ENCODE data around the gene MFSD6. TPM values are rescaled to one million over a fixed set of nuclear protein-coding genes. Genes with fewer than 3 reads are reported as not detected.
"Not testable (repeated sequence)": the region's sequence is repeated elsewhere in the genome, so short reads cannot be mapped to it uniquely, and the experiment has no call there.

The MFSD6 gene
- polyA plus RNA-seq, 1 donor from 2014 or later = 10.4 TPM

DNA sequence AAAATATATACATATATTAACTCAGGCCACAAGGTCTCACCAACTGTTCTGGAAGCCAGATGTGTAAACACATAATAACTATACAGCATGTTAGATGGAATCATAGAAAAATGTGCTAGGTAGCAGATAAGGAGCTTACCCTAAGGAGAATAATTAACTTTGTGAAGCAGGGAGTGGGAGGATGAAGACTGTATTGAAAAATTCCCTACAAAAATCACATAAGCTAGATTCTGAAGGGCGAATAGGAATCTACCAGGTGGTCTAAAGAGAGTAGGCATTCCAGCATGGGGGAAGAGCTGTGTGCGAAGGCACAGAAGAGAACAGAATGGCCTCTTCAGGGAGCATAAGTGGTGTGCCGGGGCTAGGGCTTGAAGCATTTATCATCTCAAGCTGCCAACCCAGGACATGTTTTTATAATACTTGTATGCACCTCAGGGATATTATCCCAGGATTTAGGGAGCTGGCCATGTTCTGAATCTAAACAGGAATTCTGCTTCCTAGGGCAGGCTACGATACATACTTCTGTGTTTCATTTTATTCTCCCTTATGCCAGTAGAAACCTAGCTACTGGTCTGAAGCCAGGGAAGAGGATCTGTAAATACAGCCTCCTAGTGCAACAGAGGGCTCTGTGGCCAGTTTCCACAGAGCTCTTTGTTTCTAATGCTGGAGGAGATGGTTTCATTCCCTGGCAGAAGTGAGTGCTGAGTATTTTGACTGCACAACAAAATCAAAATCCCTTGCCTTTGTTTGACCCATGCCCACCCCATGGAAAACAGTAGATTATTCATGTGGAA is 69.7 kb downstream of the MFSD6 start:
- Mint-ChIP-seq H3K4me3 (no peak overlapping the region), H3K9me3 (no peaks in the 10 kb centered on the region), H3K4me1 (peaks cover 5 to 8% (median 5%) of the 10 kb centered on the region in 3 donors), H3K36me3 (peaks cover 9% of the 10 kb centered on the region), H3K27me3 (no peaks in the 10 kb centered on the region), H3K27ac (peak overlapping the region in 1 of 3 donors; percentile 1)

DNA sequence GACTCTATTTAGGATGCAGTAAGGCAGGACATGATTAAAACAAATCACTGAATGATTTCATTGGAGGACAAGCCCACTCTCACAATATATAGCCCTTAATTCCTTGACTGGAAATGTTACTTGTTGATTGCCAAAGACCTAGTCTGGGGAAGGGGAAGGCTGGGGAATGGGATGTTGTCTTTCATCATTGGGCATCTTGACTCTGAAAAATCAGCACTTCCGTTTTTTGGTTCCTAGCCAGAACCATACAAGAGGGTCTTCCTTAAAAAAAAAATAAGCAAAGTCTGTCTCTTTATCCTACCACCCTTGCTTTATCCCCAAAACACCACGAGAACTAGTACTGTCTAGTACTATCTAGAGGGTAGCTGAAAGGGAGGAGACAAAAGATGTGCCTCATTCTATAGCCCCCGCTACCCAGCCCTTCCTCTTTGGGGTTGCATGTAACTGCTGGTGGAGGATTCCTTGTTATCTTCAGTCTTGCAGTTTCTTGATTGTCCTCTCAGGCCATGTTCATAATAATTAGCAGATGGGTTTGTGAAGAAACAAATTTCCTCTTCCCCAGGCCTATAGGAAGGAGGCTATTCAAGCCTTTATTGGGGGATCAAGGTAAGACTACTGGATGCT is 70.5 kb downstream of the MFSD6 start:
- Mint-ChIP-seq H3K27me3 (no peaks in the 10 kb centered on the region), H3K36me3 (peaks cover 6% of the 10 kb centered on the region), H3K9me3 (no peaks in the 10 kb centered on the region), H3K27ac (peak overlapping the region; percentile 21 to 54 (median 22)), H3K4me1 (peaks cover 5 to 8% (median 5%) of the 10 kb centered on the region in 3 donors), H3K4me3 (no peak overlapping the region)

DNA sequence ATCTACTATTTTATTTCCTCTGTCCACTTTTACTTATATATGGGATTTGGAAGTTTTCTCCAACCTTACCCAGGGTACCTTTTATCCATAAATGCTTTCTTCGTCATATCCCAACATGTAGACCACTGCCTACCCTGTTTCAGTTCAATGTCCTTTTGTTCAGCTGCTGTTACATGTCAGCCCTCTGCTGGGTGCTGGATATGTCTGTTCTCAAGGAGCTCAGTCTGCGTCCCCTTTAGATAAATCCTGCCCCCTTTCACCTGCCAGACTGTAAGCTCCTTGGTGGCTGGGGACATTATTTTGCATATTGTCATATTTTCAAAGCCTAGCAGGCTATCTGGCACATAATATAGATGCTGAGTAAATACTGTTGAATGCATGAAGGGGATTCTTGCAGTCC is 73.2 kb downstream of the MFSD6 start:
- no peak overlapping the region for H3K4me3 Mint-ChIP-seq
- H3K27me3 Mint-ChIP-seq = no peaks in the 10 kb centered on the region
- no peak overlapping the region for H3K27ac Mint-ChIP-seq
- H3K36me3 Mint-ChIP-seq = peaks cover 3% of the 10 kb centered on the region
- H3K9me3 Mint-ChIP-seq = no peaks in the 10 kb centered on the region
- peaks cover 5 to 8% (median 7%) of the 10 kb centered on the region in 3 donors for H3K4me1 Mint-ChIP-seq

DNA sequence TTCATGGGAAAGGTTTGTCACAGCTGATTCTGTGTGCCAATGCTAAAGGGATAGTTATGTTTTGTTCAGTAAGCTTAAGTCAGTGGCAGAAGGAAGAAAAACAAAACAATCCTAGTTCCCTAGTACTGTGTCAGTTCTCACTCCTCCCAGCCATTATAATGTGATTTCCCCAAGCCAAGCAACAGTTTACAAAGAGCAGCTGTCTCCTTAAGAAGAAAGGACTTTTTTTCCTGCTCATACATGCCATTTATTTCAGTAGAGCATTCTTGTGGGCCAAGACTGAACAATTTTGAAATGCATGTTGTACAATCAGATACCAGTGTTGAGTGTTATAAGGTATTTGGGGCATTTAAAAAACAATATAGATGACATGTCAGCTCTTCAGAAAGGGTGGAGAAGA is 74.3 kb downstream of the MFSD6 start:
- H3K36me3 Mint-ChIP-seq = peaks cover 6% of the 10 kb centered on the region
- peaks cover 5 to 8% (median 7%) of the 10 kb centered on the region in 3 donors for H3K4me1 Mint-ChIP-seq
- H3K4me3 Mint-ChIP-seq = no peak overlapping the region
- H3K27ac Mint-ChIP-seq = no peak overlapping the region
- no peaks in the 10 kb centered on the region for H3K27me3 Mint-ChIP-seq
- H3K9me3 Mint-ChIP-seq = no peaks in the 10 kb centered on the region

DNA sequence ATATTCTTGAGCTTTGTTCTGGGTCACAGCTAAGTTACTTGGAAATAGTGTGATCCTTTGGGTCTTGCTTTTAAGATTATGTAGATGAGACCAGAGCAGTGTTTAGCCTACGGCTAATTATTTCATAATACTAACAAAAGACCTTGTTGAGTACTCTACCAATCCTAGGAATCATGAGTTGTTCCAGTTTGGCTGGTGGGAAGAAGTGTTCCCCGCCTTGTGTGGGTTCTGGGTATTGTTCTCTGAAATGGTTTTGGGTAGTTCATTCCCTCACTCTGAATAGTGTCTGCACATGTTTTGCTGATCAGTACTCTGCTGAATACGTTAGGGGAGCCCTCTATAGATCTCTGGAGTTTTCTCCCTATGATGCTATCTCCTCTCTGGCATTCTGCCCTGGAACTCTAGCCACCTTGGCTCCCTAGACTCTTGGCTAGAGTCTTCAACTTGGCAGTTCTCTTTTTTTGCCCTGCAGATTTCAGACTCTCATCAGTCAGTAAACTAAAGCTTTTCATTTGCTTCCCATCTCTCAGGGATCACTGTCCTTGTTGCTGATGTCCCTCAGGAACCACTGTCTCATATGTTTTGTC is 78.0 kb downstream of the MFSD6 start:
- Mint-ChIP-seq H3K27me3 (no peaks in the 10 kb centered on the region), H3K36me3 (peaks cover 13% of the 10 kb centered on the region)

DNA sequence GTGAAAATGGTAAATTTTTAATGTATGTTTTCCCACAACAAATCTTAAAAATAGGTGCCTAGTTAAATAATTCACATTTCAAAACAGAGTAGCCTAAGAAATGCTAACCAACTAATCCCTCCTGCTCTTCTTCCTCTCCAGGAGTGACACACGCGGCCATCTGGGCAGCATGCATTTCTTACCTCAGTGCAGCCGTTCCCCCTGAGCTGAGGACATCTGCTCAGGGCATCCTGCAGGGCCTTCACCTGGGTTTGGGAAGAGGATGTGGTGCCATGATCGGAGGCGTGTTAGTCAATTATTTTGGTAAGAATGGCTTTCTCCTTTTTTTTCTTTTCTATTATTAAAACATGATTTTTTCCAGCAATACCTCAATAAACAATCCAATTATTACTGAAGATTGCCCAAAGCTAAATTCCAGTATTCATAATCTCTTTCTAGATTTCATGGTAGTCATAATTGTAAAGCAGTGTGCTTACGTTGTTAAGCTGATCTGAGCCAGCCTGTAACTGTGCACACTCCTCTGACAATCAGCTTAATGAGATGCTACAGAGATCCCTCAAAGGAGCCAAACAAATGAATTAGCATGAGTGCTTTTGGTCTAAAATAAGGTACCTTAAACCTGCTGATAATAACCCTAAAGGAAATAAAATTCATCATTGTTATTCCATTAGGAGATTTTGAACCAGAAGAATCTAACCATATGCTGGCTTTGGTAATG is 80.5 kb downstream of the MFSD6 start:
- no peak overlapping the region for H3K27ac Mint-ChIP-seq
- H3K27me3 Mint-ChIP-seq = no peaks in the 10 kb centered on the region
- peaks cover 0 to 5% (median 4%) of the 10 kb centered on the region in 3 donors for H3K4me1 Mint-ChIP-seq
- H3K9me3 Mint-ChIP-seq = peaks cover 0 to 7% (median 0%) of the 10 kb centered on the region in 3 donors
- H3K36me3 Mint-ChIP-seq = peaks cover 17% of the 10 kb centered on the region
- no peak overlapping the region for H3K4me3 Mint-ChIP-seq

More for the DNA sequence above, 78.0 kb downstream of the MFSD6 start:
- Mint-ChIP-seq H3K9me3 (no peaks in the 10 kb centered on the region), H3K27ac (no peak overlapping the region), H3K4me3 (no peak overlapping the region), H3K4me1 (peaks cover 0 to 4% (median 0%) of the 10 kb centered on the region in 3 donors)

DNA sequence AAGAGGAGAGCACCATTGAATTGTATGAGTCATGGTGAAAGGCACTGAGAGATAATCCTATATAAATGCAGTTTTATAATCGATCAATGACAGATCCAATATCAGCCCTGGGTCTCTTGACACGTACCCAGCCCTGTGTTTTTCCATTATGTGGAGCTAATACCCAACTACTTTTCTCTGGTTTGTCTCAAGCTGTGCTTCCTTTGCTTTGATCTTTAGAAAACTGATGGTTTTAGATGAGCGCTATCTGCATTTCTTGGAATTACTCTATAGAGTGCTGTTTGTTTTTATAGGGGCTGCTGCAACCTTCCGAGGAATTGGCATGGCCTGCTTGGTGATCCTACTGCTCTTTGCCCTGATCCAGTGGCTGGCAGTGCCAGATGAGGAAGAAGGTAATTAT is 81.3 kb downstream of the MFSD6 start:
- Mint-ChIP-seq H3K36me3 (peaks cover 19% of the 10 kb centered on the region), H3K9me3 (peaks cover 0 to 7% (median 0%) of the 10 kb centered on the region in 3 donors), H3K4me3 (no peak overlapping the region)

DNA sequence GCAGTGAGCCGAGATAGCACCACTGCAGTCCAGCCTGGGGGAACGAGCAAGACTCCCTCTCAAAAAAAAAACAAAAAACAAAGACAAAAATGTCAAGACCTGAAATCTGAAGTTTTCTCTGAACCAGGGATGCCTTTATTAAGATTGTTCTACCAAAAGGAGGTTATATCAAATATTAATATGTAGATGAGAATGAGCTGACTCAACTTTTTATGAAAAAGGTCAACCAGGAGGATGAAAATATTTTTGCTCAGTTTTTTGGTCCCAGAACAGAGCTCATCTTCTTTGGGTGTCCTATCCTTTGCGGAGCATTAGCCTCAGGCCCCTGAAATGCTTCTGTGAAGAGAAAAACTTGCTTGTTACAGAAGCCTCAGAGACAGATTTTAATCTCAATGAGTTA is 82.3 kb downstream of the MFSD6 start:
- H3K4me1 Mint-ChIP-seq = peaks cover 0 to 7% (median 6%) of the 10 kb centered on the region in 3 donors
- H3K27me3 Mint-ChIP-seq = no peaks in the 10 kb centered on the region
- H3K27ac Mint-ChIP-seq = no peak overlapping the region
- peaks cover 0 to 7% (median 1%) of the 10 kb centered on the region in 3 donors for H3K9me3 Mint-ChIP-seq
- no peak overlapping the region for H3K4me3 Mint-ChIP-seq
- H3K36me3 Mint-ChIP-seq = peaks cover 19% of the 10 kb centered on the region

More for the DNA sequence above, 81.3 kb downstream of the MFSD6 start:
- H3K4me1 Mint-ChIP-seq = peaks cover 0 to 5% (median 4%) of the 10 kb centered on the region in 3 donors
- H3K27me3 Mint-ChIP-seq = no peaks in the 10 kb centered on the region
- H3K27ac Mint-ChIP-seq = no peak overlapping the region

DNA sequence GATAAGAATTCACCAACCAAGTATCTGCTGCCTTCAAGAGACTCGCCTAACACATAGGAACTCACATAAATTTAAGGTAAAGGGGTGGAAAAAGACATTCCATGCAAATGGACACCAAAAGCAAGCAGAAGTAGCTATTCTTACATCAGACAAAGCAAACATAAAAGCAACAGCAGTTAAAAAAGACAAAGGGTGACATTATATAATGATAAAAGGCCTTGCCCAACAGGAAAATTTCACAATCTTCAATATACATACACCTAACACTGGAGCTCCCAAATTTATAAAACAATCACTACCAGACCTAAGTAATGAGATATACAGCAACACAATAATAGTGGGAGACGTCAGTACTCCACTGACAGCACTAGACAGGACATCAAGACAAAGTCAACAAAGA is 84.9 kb downstream of the MFSD6 start:
- Mint-ChIP-seq H3K4me1 (peaks cover 0 to 6% (median 6%) of the 10 kb centered on the region in 3 donors), H3K27ac (no peak overlapping the region), H3K9me3 (peaks cover 1 to 7% (median 1%) of the 10 kb centered on the region in 3 donors), H3K36me3 (peaks cover 19% of the 10 kb centered on the region), H3K27me3 (no peaks in the 10 kb centered on the region), H3K4me3 (no peak overlapping the region)

DNA sequence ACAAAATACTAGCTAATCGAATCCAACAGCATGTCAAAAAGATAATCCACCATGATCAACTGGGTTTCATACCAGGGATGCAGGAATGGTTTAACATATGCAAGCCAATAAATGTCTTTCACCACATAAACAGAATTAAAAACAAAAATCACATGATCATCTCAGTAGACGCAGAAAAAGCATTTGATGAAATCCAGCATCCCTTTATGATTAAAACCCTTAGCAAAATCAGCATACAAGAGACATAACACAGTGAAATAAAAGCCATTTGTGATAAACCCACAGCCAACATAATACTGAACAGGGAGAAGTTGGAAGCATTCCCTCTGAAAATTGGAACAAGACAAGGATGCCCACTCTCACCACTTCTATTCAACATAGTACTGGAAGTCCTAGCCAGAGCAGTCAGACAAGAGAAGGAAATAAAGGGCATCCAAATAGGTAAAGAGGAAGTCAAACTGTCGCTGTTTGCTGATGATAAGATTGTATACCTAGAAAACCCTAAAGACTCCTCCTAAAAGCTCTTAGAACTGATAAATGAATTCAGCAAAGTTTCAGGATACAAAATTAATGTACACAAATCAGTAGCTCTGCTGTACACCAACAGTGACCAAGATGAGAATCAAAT is 86.6 kb downstream of the MFSD6 start:
- not testable (repeated sequence) for H3K27me3 Mint-ChIP-seq, H3K4me3 Mint-ChIP-seq, H3K9me3 Mint-ChIP-seq, H3K4me1 Mint-ChIP-seq, H3K27ac Mint-ChIP-seq
- H3K36me3 Mint-ChIP-seq = peaks cover 17% of the 10 kb centered on the region

DNA sequence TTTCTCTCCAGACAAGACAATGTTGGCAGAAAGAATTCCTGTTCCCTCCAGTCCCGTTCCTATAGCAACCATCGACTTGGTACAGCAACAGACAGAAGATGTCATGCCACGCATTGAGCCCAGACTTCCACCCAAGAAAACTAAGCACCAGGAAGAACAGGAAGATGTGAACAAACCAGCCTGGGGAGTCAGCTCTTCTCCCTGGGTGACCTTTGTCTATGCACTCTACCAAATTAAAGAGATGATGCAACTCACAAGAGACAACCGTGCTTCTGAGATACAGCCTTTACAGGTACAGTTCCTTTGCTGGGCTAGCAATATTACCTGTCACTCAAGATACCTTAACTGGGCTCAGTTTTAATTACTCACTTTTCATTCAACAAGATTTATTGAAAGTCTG is 89.3 kb downstream of the MFSD6 start:
- Mint-ChIP-seq H3K27ac (peak overlapping the region in 1 of 3 donors; percentile 68), H3K4me3 (no peak overlapping the region), H3K36me3 (peaks cover 8% of the 10 kb centered on the region), H3K27me3 (no peaks in the 10 kb centered on the region), H3K9me3 (peaks cover 0 to 1% (median 1%) of the 10 kb centered on the region in 3 donors), H3K4me1 (peaks cover 0 to 5% (median 4%) of the 10 kb centered on the region in 3 donors)

DNA sequence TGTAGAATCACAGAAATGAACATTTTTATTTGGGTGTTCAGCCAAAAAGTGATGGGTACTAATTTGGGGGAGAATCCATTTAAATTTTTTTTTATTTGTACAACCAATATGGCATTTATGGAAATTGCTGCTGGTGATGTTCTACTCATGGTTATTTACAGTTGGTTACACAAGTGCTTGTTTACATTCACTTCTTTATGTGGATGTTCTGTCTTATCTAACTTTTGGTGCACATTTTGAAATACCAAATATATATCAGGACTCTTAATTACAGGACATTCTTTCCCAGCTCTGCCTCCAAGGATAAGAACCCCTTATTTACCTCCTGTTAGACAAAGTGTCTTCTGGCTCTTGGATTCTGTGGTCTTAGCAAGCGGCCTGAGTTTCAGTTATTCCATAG is 91.1 kb downstream of the MFSD6 start:
- H3K4me3 Mint-ChIP-seq = no peak overlapping the region
- peaks cover 0 to 1% (median 1%) of the 10 kb centered on the region in 3 donors for H3K9me3 Mint-ChIP-seq
- H3K4me1 Mint-ChIP-seq = peaks cover 0 to 3% (median 2%) of the 10 kb centered on the region in 3 donors
- H3K36me3 Mint-ChIP-seq = peaks cover 4% of the 10 kb centered on the region
- H3K27me3 Mint-ChIP-seq = no peaks in the 10 kb centered on the region
- H3K27ac Mint-ChIP-seq = no peak overlapping the region

DNA sequence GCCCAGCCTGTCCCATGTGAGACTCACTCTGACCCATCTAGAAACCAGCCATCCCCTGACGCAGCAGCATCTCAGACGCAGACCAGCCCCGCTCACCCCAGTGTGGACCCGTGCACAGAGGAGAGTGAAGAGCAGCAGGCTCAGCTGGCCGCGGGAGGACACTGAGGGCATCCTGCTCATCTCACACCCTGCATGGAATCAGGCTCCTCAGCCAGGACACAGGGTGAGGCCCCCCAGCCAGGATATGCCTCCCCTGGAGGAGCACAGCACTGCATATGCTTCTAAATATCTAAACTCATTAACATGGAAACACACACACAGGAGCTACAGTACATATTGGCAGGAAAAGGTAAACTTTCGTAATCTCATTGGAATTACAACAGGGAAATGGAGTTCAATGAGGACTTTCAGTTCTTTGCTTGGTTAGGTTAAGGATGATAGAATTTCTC is 91.9 kb downstream of the MFSD6 start:
- H3K27me3 Mint-ChIP-seq = no peaks in the 10 kb centered on the region
- no peak overlapping the region for H3K27ac Mint-ChIP-seq
- peaks cover 2% of the 10 kb centered on the region for H3K36me3 Mint-ChIP-seq
- H3K4me3 Mint-ChIP-seq = no peak overlapping the region
- H3K9me3 Mint-ChIP-seq = peaks cover 0 to 1% (median 1%) of the 10 kb centered on the region in 3 donors
- H3K4me1 Mint-ChIP-seq = peaks cover 0 to 3% (median 0%) of the 10 kb centered on the region in 3 donors

DNA sequence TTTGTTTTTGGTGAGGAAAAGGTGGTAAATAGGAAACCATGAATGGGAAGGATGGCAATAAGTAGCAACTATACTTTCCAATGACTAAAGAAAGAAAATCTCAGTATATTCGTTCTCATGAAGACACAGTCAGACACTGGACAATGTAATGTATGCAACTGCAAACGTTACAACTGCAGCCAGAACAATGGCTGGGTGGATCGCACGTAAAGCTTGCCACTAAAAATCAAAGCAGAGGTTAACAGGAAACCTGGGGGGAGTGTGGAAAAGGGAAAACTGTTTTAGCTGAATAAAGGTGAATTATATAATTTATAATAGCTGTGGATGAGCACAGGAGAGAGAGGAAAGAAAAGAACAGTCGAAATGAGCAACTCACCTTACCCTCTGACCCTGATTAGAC is 93.1 kb downstream of the MFSD6 start:
- Mint-ChIP-seq H3K27me3 (no peaks in the 10 kb centered on the region), H3K27ac (peak overlapping the region in 2 of 3 donors; percentile 31 to 39), H3K9me3 (no peaks in the 10 kb centered on the region), H3K36me3 (peaks cover 2% of the 10 kb centered on the region), H3K4me1 (peaks cover 5 to 10% (median 5%) of the 10 kb centered on the region in 3 donors), H3K4me3 (no peak overlapping the region)

Data from IgD-negative memory B cell (primary cell).